Measurements from ENCODE around the gene DENND5A. TPM values are rescaled to one million over a fixed set of nuclear protein-coding genes. Genes with fewer than 3 reads are reported as not detected.

The DENND5A gene
- total and polyA plus RNA-seq, 10 of the 15 experiments (the other 5 are each of a cell fraction or from before 2014, with no cell fraction given): 15.6 to 157 (median 85.1) TPM

DNA sequence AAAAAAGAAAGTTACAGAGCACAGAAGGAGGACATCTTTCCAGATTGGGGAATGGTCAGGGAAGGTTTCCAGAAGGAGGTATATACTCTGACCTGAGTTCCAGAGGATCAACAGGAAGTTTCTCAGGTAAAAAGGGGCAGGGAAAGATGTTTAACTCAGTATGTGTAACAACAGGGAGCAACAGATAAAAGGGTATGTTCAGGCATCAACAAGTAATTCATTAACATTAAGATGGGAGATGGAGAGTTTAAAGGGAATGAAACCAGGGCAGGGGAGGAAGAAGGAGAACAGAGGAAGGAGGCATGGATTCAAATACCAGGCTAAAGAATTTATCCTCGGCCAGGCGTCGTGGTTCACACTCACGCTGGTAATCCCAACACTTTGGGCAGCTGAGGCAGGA, 2.5 kb upstream of the DENND5A start:
- in situ Hi-C loops (cut with MboI): no loop called here
- no peak for DNase-seq (ENCODE audit: low read depth, low spot score)
- Histone ChIP-seq H3K79me2 (ENCODE audit: control insufficient read depth, insufficient read depth, low read length) (peaks cover 13% of the 10 kb centered on the region), H3K9ac (ENCODE audit: control insufficient read depth, insufficient read depth, low read length) (no peak overlapping the region), H3K9me3 (replicated peaks; ENCODE audit: control insufficient read depth, insufficient read depth, low read length) (no peaks in the 10 kb centered on the region), H2AFZ (ENCODE audit: control insufficient read depth, low read depth, low read length) (no peak overlapping the region), H3K36me3 (ENCODE audit: control insufficient read depth in 2 of 2, insufficient read depth in 2 of 2, low read length in 1 of 2) (no peaks in the 10 kb centered on the region; a peak in 1 of 4 replicates), H3K27ac (ENCODE audit: control insufficient read depth, insufficient read depth) (no peak overlapping the region), H3K4me2 (ENCODE audit: control insufficient read depth, insufficient read depth) (no peak overlapping the region), H3K27me3 (replicated peaks in 1 of 2; ENCODE audit: control insufficient read depth in 2 of 2, insufficient read depth in 2 of 2, low read length in 1 of 2) (0 out of 4 replicates have a peak, but pooled peaks cover 0 to 4% of the 10 kb centered on the region in 2 experiments), H3K4me3 (no peak overlapping the region), H4K20me1 (ENCODE audit: control insufficient read depth, insufficient read depth) (no peaks in the 10 kb centered on the region), H3K4me1 (ENCODE audit: control insufficient read depth, insufficient read depth, low read length) (peaks cover 3% of the 10 kb centered on the region; the same call in 1 of the 2 replicates)
- BruUV-seq (replicated peaks): no TSS peak
- ChIA-PET CTCF (no interaction called here), SMC1A (ENCODE audit: uncharacterized antibody, unreplicated experiment) (no interaction called here), RAD21 (ENCODE audit: unreplicated experiment) (no interaction called here), POLR2A (interaction anchor here (0.6 kb wide), 1 partner anchor 40 kb away, joined by 3 read pairs; no protein-coding TSS in a partner anchor)
- 99% methylated on average over 4 of the region's 4 CpGs for WGBS (ENCODE audit: insufficient coverage, insufficient replicate concordance, low lambda C conversion rate, missing lambda C conversion rate)
- FAIRE-seq: no peak
- no peak for ATAC-seq
- intact Hi-C loops (cut with micrococcal nuclease; ENCODE audit: unreplicated experiment): no loop called here
- TF ChIP-seq EZH2 (IDR thresholded peaks at IDR 0.05; ENCODE audit: borderline replicate concordance, control insufficient read depth, low read depth, low read length): no peak
- TF ChIP-seq, protein P1, sequence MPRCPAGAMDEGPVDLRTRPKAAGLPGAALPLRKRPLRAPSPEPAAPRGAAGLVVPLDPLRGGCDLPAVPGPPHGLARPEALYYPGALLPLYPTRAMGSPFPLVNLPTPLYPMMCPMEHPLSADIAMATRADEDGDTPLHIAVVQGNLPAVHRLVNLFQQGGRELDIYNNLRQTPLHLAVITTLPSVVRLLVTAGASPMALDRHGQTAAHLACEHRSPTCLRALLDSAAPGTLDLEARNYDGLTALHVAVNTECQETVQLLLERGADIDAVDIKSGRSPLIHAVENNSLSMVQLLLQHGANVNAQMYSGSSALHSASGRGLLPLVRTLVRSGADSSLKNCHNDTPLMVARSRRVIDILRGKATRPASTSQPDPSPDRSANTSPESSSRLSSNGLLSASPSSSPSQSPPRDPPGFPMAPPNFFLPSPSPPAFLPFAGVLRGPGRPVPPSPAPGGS (IDR thresholded peaks at IDR 0.05; ENCODE audit: borderline replicate concordance, insufficient read depth, low read depth, low read length, poor library complexity, severe bottlenecking): no peak
- TF ChIP-seq IRF3 (IDR thresholded peaks at IDR 0.05): no peak
- no peak for TF ChIP-seq FOXK2 (IDR thresholded peaks at IDR 0.05)
- TF ChIP-seq SUZ12 (IDR thresholded peaks at IDR 0.05; ENCODE audit: unreplicated experiment): no peak
- TF ChIP-seq ZZZ3 (IDR thresholded peaks at IDR 0.05; ENCODE audit: control insufficient read depth, insufficient read length, low read depth): no peak
